Stimulated activated CD4-positive, alpha-beta T cell treated with anti-CD3 and anti-CD28 coated beads, TNF-alpha, amount 100 ng/mL, for 1 hour (primary cell): ENCODE measurements around the gene PFKFB3.
A peak's percentile ranks its signal among the peaks of the same experiment; 100 is the strongest.
"Not testable (repeated sequence)": the region's sequence is repeated elsewhere in the genome, so short reads cannot be mapped to it uniquely, and the experiment has no call there.

ENCODE experiments used
- DNase-seq, 3 donors: peaks; one replicate each; pipeline ENCODE4 v3.0.0-alpha.2; 2020; ENCODE audit warnings: low read depth in 3 of 3, low spot score in 1 of 3

PFKFB3 gene

GRCh38 chr10:6202684-6203330, at the start of gene PFKFB3:
Gene PFKFB3, plus strand, starts transcription at chr10:6202932. Its CDS starts 329 bp downstream, at chr10:6203261.
- peak; percentile 86 to 94 (median 90) for DNase-seq

- no peak for DNase-seq
Observed at GRCh38 chr10:6153845-6154244, 48.9 kb upstream of the PFKFB3 start.

- DNase-seq = no peak
Observed at GRCh38 chr10:6154566-6154965, 48.2 kb upstream of the PFKFB3 start.

DNA sequence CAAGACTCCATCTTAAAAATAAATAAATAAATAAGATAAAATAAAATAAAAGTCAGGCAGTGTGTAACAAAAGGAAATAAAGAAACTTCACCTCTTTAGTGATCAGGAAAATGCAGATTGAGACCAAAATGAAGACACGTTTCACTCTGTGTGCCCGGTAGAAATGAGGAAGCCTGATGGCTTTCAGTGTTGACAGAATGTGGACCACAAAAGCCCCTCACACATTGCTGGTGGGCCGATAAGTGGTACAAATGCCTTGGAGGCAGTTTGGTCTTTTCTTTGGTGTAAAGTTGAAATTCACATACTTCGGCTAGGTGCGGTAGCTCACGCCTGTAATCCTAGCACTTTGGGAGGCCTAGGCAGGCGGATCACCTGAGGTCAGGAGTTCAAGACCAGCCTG, 44.5 kb upstream of the PFKFB3 start:
- DNase-seq = no peak

DNA sequence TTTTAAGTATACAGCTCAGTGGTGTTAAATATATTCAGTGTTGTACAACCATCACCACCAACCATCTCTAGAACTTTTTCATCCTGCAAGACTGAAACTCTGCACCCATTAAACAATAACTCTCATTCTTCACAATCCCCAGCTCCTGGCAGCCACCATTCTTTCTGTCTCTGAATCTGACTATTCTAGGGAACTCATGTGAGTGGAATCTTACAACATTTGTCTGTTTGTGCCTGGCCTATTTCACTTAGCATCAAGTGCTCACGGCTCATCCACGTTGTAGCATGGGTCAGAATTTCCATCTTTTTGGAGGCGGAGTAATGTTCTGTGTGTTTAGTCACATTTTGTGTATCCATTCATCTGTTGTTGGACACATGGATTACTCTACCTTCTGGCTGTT, 40.8 kb upstream of the PFKFB3 start:
- no peak for DNase-seq

GRCh38 chr10:6162589-6163356, 40.0 kb upstream of the PFKFB3 start:
- no peak for DNase-seq

DNA sequence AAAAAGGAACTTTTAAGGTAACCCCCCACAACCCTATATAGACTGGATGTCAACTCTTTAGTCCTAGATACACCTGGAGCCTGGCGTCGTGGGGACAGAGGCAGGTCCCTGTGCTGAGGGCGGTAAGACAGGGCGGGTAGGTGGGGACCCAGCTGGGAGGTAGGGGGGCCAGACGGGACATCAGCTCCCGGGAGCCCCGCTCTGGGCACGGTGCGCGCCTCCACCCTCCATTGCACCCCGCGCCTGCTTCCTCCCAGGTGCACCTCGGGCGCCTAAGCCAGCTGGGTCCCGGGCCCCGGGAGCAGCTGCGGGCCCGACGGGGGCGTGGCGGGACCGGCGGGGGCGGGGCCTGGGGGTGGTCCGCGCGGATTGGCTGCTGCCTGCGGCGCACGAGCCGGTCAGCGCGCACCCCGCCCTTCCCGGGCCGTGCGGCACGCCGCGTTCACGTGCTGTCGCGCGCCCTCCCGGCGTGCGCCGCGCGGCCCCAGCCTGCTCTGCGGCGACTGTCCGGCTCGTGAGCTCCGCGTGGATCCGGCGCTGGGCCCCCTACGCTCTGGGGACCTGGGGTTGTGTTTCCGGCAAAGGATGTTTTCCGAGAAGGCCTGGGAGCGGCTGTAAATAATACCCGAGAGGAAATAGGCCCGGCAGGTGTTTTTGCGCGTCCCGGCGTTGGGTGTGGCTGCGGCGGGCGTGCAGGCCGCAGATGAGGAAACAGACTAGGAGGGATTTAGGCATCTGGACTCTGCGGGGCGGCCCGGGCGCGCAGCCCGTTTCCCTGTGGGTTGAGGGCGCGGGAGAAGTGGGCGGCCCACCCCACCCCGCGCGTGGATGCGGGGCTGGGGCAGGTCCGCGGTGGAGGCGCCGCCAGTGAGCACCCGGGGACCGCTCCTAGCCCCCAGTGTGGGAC, 39.1 kb upstream of the PFKFB3 start:
- peak; percentile 79 to 93 (median 85) for DNase-seq

DNA sequence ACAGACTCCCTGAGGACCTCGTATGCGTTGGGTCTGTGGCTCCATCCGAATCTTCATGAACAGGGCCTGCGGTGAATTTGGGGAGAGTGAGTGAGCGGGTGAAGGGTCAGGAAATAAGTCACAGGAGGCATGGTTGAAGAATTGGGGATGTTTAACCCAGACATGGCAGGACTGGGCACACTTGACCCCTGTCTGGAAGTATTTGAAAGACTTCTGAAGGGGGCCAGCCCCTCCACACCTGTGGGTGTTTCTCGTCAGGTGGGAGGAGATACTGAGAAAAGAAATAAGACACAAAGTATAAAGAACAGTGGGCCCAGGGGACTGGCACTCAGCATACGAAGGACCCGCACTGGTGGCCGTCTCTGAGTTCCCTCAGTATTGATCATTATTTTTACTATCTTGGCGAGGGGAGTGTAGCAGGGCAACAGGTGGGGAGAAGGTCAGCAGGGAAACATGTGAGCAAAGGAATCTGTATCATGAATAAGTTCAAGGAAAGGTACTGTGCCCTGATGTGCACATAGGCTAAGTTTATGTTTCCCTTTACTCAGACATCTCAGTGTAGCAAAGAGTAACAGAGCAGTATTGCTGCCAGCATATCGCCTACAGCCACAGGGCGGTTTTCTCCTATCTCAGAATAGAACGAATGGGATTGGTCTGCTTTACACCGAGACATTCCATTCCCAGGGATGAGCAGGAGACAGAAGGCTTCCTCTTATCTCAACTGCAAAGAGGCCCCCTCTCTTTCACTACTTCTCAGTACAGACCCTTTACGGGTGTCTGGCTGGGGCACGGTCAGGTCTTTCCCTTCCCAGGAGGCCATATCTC, 38.2 kb upstream of the PFKFB3 start:
- DNase-seq = no peak

DNA sequence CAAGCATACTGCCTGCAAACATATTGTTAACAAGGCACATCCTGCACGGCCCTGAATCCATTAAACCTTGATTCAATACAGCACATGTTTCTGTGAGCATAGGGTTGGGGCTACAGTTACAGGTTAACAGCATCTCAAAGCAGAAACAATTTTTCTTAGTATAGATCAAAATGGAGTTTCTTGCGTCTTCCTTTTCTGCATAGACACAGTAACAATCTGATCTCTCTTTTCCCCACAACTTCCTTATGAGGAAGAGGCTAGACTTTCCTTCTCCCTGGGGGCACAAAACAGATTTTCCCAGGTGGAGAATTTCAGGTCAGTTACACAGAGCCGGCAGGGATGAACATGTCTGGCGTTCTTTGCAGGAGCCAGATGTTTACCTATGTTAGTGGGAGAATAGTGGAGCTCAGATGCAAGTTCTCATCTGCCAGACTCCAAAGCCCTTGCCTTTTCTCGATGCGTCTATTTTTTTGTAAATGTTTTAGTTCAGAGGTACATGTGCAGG, 37.5 kb upstream of the PFKFB3 start:
- no peak for DNase-seq

- not testable (repeated sequence) for DNase-seq
Observed at GRCh38 chr10:6165933-6166332, 36.8 kb upstream of the PFKFB3 start.

DNA sequence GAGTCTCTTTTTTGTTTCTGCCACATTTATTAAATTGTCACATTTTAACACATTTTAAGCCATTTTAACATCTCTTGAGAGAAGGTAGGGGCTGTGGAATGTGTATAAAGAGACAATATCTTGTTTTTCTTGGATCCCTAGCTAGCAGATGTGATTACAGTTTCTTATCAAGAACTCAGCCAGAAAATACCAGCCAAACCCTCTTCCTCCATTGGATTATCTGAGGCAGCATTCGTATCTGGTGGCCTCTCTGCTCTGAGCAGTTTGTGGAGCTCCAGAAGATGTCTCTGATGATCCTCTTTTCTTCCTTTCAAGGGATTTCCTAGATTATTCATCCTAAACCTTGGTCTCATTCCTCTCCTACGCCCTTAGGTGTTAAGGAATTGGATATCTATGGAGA, 35.3 kb upstream of the PFKFB3 start:
- no peak for DNase-seq

DNA sequence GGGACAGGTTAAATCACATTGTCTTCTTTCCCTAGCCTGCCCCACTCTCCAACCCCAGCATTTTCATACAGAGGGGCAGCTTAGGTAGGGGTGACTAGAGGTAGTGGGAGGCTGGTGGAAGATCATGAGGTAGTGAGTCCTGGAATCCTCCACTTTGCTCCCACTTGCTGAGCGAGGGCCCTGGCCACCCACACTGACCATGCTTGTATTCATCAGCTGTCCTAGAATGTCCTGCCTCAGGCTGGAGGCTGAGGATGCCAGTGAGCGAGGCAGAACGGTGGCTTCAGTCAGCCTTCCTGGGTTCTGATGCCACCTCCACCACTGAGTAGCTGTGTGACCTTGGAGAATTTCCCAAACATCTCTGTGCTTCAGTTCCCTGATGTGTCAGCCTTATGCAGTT, 34.6 kb upstream of the PFKFB3 start:
- DNase-seq = no peak

DNA sequence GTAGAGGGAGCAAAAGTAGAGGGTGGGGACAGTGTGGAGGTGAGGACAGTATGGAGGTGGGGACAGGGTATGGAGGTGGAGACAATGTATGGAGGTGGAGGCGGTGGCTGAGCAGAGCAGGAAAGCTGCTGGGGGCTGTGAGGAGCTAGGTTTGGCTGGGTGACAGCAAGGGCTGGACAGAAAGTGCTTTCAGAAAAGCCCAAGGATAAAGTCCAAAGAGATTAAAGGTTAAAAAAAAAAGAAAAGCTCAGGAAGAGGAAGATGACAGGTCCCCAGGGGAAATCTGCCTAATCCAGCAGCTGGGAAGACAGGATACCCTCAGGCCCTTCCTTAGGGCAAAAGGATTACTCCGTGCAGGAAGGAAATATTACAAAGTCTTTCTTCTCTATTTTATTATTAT, 32.1 kb upstream of the PFKFB3 start:
- DNase-seq = no peak

DNA sequence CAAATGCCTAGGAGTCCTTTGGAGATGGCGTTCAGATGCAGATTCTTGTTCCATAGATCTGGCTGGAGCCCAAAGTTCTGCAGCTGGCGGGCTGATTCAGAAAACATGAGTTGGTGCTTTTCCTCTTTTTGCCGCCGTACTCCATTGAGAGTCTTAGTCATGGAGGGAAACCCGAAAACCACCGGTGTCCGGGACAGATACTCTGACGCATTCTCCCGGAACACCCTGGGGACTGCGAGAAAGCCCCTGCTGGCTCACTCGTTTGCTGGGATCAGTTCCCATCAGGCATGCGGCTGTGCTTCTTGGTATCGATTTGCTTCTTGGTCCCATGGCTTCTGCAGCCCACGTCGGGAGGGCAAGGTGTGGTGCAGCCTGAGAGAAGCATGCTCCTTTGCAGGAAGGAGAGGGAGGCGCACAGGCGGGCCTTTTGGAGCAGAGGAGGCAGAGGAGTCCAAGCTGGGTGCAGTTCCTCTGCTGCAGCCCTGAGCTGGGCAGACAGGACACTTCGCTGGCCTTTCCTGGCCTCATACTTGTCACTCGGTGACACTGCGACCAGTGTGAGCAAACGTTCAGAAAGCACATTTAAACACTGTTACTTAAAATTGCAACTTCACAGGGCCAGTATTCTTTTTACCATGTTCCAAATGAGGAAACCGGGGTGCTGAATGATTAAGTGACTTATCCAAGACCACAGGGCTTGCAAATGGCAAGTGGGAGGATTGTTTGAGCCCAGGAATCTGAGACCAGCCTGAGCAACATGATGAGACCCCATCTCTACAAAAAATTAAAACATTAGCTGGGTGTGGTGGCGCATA, 30.6 kb upstream of the PFKFB3 start:
- no peak for DNase-seq

DNA sequence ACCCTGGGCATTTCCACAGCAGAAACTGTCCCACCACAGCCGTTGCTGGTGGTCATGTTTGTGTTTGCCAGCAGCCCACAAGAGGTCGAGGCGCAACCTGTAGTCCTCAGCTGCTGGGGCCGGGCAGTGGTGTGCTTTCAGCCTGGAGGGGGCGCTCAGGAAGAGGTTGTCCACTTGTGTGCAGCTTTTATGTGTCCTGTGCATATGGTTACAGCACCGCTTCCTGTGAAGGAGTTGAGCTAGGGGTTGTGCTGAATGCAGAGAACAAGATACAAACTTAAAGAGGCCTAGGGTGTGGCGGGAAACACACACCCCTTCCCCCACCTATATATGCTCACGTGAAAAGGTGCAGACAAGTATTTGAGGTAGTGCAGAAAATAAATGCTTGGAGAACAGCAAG, 29.5 kb upstream of the PFKFB3 start:
- DNase-seq = peak in 2 of 3 donors; percentile 24 to 33

DNA sequence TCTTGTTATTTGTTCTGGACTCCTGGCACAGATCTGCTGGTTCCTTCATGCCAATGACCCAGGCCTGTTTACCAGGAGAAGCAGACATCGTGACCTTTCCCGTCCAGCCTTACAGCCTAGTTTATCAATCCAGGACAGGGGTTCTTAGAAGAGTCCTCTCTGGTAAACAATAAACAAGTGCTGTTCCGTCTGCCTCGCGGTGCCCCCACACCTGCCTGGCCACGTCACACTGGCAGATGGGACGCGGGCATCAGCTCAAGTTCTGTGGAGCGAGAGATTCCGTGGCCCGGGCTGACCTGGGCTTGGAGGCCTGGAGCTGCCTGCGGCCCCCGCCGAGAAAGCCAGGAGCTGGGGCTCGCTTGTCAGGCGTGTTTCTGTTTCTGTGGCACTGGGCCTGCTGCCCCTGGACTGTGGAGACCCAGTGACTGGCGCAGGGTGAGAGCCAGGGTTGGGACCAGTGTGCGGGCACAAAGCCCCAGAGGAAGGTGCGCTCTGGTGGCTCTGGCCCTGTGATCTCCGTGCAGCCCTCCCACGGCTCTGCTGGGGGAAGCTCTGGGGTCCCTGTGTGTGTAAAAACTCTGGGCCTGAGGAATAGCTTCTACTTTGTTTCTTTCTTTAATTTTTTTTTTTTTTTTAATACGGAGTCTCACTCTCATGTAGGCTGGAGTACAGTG, 28.4 kb upstream of the PFKFB3 start:
- no peak for DNase-seq

- no peak for DNase-seq
Observed at GRCh38 chr10:6175329-6176055, 27.2 kb upstream of the PFKFB3 start.

DNA sequence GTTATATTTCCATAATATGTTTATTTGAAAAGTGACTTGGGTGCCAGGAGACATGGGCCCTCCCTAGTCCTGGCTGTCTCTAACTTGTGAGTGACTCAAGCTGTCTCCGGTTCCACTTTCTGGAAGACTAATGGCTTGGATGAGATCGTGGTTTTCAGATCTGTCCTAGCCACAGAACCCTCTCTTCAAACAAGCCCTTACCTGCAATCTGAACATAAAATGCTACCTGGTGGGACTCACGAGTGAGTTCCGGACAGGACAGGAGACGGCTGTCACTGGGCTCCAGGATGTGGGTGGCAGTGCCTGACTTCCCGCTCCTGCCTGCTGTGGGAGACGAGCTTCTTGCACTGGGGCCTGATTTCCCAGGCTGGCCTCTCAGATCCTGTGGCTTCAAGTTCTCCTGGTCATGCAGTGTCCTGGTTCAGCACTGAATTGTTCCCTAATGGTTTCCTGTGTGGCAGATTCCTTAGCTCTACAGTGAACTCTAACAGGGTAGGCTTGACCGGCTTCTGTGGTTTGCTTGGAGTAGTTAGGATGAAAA, 26.0 kb upstream of the PFKFB3 start:
- DNase-seq = no peak
